ENCODE measurements around the gene SPRYD4.

SPRYD4 gene

DNA sequence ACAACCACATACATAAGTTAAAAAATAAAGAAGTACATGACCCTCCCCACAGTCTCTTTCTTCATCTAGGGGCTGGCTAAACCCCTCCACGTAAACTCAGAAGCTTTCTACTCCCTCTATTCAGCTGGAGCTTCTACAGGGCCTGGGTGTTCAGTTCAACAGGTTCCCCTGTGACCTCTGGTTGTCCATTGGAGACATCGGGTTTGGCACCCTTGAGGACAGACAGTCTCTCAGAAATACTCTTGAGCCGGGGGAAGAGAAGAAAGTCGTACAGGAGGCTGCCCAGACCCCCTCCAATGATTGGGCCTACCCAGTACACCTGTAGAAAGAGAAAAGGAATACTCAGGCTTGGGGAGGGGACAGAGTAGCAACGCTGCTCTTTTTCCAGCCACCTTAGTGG, 17.2 kb upstream of the SPRYD4 start:
- H3K4me1 ChIP-seq (ENCODE audit: control insufficient read depth, insufficient read depth, low read length): no peaks in the 10 kb centered on the region
- H3K9ac ChIP-seq (ENCODE audit: low read length): no peak overlapping the region
- no peaks in the 10 kb centered on the region for H3K9me3 ChIP-seq (ENCODE audit: control insufficient read depth, low read length)
- H3K27me3 ChIP-seq (ENCODE audit: control insufficient read depth, insufficient read depth, low read length): peaks cover 18% of the 10 kb centered on the region
- H3K36me3 ChIP-seq (ENCODE audit: control insufficient read depth, insufficient read depth, low read length): no peaks in the 10 kb centered on the region
- H3K4me3 ChIP-seq (ENCODE audit: low read length): no peak overlapping the region

DNA sequence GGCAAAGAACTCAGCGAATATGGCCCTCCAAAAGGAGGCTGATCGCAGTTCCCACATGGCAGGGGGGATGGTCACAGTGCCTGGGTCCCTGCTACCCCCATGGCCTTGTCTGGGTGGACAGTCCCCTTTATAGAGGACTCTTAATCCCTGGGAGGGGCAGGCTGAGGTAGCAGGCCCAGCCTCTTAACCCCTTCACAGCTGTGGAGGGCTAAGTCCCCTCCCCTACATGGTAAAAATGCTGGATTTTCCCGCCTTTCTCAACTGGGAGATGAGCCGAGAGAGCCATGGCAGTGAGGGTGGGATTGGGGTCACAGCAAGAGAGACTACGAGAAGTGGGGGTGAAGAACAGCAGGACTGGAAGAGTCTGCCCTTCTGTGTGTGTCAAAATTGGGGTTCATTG, 13.8 kb upstream of the SPRYD4 start, which contains the start of gene MIP:
MIP (minus strand) TSS at position 101 of the 400 bp plus-strand sequence; CDS start at position 57, 44 bp downstream.
- H3K9me3 ChIP-seq (ENCODE audit: control insufficient read depth, low read length): no peaks in the 10 kb centered on the region
- H3K36me3 ChIP-seq (ENCODE audit: control insufficient read depth, insufficient read depth, low read length): no peaks in the 10 kb centered on the region
- peaks cover 18% of the 10 kb centered on the region for H3K27me3 ChIP-seq (ENCODE audit: control insufficient read depth, insufficient read depth, low read length)
- H3K4me1 ChIP-seq (ENCODE audit: control insufficient read depth, insufficient read depth, low read length): peaks cover 6% of the 10 kb centered on the region
- H3K9ac ChIP-seq (ENCODE audit: low read length): no peak within 1 kb of the TSS
- no peak within 1 kb of the TSS for H3K4me3 ChIP-seq (ENCODE audit: low read length)

- Histone ChIP-seq H3K4me3 (ENCODE audit: low read length) (no peak overlapping the region), H3K36me3 (ENCODE audit: control insufficient read depth, insufficient read depth, low read length) (no peaks in the 10 kb centered on the region), H3K4me1 (ENCODE audit: control insufficient read depth, insufficient read depth, low read length) (peaks cover 10% of the 10 kb centered on the region), H3K9me3 (ENCODE audit: control insufficient read depth, low read length) (no peaks in the 10 kb centered on the region), H3K9ac (ENCODE audit: low read length) (no peak overlapping the region), H3K27me3 (ENCODE audit: control insufficient read depth, insufficient read depth, low read length) (peaks cover 18% of the 10 kb centered on the region)
Observed at GRCh38 chr12:56457817-56458216, 10.6 kb upstream of the SPRYD4 start.

- Histone ChIP-seq H3K27me3 (ENCODE audit: control insufficient read depth, insufficient read depth, low read length) (no peaks in the 10 kb centered on the region), H3K4me1 (ENCODE audit: control insufficient read depth, insufficient read depth, low read length) (peaks cover 18% of the 10 kb centered on the region), H3K36me3 (ENCODE audit: control insufficient read depth, insufficient read depth, low read length) (no peaks in the 10 kb centered on the region), H3K9me3 (ENCODE audit: control insufficient read depth, low read length) (no peaks in the 10 kb centered on the region), H3K4me3 (ENCODE audit: low read length) (no peak overlapping the region), H3K9ac (ENCODE audit: low read length) (no peak overlapping the region)
Observed at GRCh38 chr12:56461235-56462159, 6.9 kb upstream of the SPRYD4 start.

DNA sequence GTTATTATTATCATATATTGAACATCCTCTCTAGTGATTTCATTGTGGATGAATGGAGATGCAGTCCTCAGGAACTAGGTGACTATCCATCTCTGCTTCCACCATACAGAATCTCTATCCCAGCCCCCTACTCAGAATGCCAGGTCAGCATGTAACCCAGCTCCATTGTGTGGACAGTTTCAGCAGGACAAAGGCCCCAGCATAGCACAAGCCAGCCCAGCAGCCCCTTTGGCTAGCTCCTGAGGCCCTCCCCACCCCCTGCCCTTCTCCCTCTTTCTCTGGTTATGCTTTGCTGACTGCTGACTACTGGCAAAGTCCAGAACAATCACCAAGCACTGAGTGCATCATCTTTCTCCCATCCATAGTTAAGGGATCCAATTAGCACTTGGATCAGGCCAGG, 5.8 kb upstream of the SPRYD4 start:
- Histone ChIP-seq H3K9me3 (ENCODE audit: control insufficient read depth, low read length) (no peaks in the 10 kb centered on the region), H3K27me3 (ENCODE audit: control insufficient read depth, insufficient read depth, low read length) (no peaks in the 10 kb centered on the region), H3K4me3 (ENCODE audit: low read length) (no peak overlapping the region), H3K9ac (ENCODE audit: low read length) (no peak overlapping the region), H3K4me1 (ENCODE audit: control insufficient read depth, insufficient read depth, low read length) (peaks cover 18% of the 10 kb centered on the region), H3K36me3 (ENCODE audit: control insufficient read depth, insufficient read depth, low read length) (no peaks in the 10 kb centered on the region)

GRCh38 chr12:56469007-56469930, 891 bp downstream of the SPRYD4 start:
- Histone ChIP-seq H3K9me3 (ENCODE audit: control insufficient read depth, low read length) (no peaks in the 10 kb centered on the region), H3K9ac (ENCODE audit: low read length) (peak overlapping the region; percentile 92), H3K27me3 (ENCODE audit: control insufficient read depth, insufficient read depth, low read length) (no peaks in the 10 kb centered on the region), H3K4me1 (ENCODE audit: control insufficient read depth, insufficient read depth, low read length) (peaks cover 23% of the 10 kb centered on the region), H3K36me3 (ENCODE audit: control insufficient read depth, insufficient read depth, low read length) (no peaks in the 10 kb centered on the region), H3K4me3 (ENCODE audit: low read length) (peak overlapping the region; percentile 86)

- Histone ChIP-seq H3K4me3 (ENCODE audit: low read length) (no peak overlapping the region), H3K9me3 (ENCODE audit: control insufficient read depth, low read length) (no peaks in the 10 kb centered on the region), H3K27me3 (ENCODE audit: control insufficient read depth, insufficient read depth, low read length) (no peaks in the 10 kb centered on the region), H3K4me1 (ENCODE audit: control insufficient read depth, insufficient read depth, low read length) (peaks cover 17% of the 10 kb centered on the region), H3K9ac (ENCODE audit: low read length) (no peak overlapping the region), H3K36me3 (ENCODE audit: control insufficient read depth, insufficient read depth, low read length) (no peaks in the 10 kb centered on the region)
Observed at GRCh38 chr12:56474389-56474788, 6.0 kb downstream of the SPRYD4 start.

GRCh38 chr12:56476143-56476542, 7.8 kb downstream of the SPRYD4 start:
- peaks cover 4% of the 10 kb centered on the region for H3K4me1 ChIP-seq (ENCODE audit: control insufficient read depth, insufficient read depth, low read length)
- H3K9me3 ChIP-seq (ENCODE audit: control insufficient read depth, low read length): no peaks in the 10 kb centered on the region
- no peak overlapping the region for H3K4me3 ChIP-seq (ENCODE audit: low read length)

DNA sequence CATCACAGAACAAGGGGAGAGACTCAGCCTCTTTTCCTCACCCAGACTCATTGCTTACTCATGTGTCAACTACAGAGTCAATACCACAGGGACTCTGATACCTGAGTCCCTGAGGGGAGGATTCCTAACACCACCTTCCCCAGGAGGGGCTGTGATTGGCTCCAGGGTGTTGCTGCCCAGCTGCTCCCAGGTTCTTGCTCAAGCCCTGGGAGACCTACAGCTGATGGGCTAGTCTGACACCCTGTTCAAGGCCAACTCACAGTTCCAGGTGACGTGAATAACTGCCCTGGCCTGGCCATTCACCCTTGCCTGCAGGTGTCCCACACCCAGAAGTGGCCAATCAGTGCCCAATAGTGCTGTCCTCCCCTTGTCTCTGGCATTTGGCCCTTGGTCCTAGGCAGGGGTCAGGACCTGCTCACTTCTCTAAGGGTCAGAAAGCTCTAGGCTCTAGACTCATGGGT, 8.6 kb downstream of the SPRYD4 start:
- no peak overlapping the region for H3K4me3 ChIP-seq (ENCODE audit: low read length)
- no peaks in the 10 kb centered on the region for H3K36me3 ChIP-seq (ENCODE audit: control insufficient read depth, insufficient read depth, low read length)
- H3K9me3 ChIP-seq (ENCODE audit: control insufficient read depth, low read length): no peaks in the 10 kb centered on the region
- no peak overlapping the region for H3K9ac ChIP-seq (ENCODE audit: low read length)
- peaks cover 4% of the 10 kb centered on the region for H3K4me1 ChIP-seq (ENCODE audit: control insufficient read depth, insufficient read depth, low read length)
- H3K27me3 ChIP-seq (ENCODE audit: control insufficient read depth, insufficient read depth, low read length): no peaks in the 10 kb centered on the region

More at GRCh38 chr12:56476143-56476542, 7.8 kb downstream of the SPRYD4 start:
- Histone ChIP-seq H3K27me3 (ENCODE audit: control insufficient read depth, insufficient read depth, low read length) (no peaks in the 10 kb centered on the region), H3K36me3 (ENCODE audit: control insufficient read depth, insufficient read depth, low read length) (no peaks in the 10 kb centered on the region), H3K9ac (ENCODE audit: low read length) (no peak overlapping the region)

DNA sequence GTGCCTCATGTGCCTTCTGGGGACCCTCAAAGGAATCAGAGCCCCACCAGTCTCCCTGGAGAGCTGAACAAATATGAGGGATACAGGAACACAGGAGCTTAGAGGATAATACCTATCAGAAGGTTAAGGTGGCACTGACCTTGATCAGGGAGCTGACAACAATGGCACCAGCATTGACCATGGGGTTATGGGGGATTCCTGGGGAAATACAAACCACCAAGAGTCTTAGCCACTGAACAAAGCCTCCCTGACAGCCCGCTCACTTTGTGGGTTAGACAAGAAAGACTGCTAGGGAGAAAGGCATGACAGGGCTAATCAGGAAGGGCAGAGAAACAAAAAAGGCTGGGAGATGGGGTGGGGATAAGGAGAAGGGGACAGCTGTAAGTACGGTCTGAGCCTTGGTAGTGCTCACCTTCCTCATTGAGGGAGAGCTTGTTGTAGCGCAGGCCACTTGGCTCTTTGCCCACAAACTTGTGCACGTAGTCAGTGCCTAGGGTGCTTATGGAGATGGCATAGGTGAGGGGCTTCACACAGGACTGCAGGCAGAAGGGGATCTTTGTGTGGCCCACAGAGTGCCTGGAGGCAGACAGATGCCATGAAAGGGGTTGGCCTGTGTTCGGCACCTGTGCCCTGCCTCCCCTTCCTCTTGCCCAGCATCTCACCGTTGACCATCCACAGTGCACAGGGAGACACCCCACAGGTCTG, 9.3 kb downstream of the SPRYD4 start:
- Histone ChIP-seq H3K9me3 (ENCODE audit: control insufficient read depth, low read length) (no peaks in the 10 kb centered on the region), H3K9ac (ENCODE audit: low read length) (no peak overlapping the region), H3K4me3 (ENCODE audit: low read length) (no peak overlapping the region), H3K4me1 (ENCODE audit: control insufficient read depth, insufficient read depth, low read length) (peaks cover 4% of the 10 kb centered on the region), H3K36me3 (ENCODE audit: control insufficient read depth, insufficient read depth, low read length) (no peaks in the 10 kb centered on the region), H3K27me3 (ENCODE audit: control insufficient read depth, insufficient read depth, low read length) (no peaks in the 10 kb centered on the region)

GRCh38 chr12:56479625-56480024, 11.2 kb downstream of the SPRYD4 start:
- Histone ChIP-seq H3K4me3 (ENCODE audit: low read length) (no peak overlapping the region), H3K27me3 (ENCODE audit: control insufficient read depth, insufficient read depth, low read length) (no peaks in the 10 kb centered on the region), H3K4me1 (ENCODE audit: control insufficient read depth, insufficient read depth, low read length) (no peaks in the 10 kb centered on the region), H3K9me3 (ENCODE audit: control insufficient read depth, low read length) (no peaks in the 10 kb centered on the region), H3K36me3 (ENCODE audit: control insufficient read depth, insufficient read depth, low read length) (no peaks in the 10 kb centered on the region), H3K9ac (ENCODE audit: low read length) (no peak overlapping the region)
